Measurements from ENCODE around the gene TOM1L1.

The TOM1L1 gene

DNA sequence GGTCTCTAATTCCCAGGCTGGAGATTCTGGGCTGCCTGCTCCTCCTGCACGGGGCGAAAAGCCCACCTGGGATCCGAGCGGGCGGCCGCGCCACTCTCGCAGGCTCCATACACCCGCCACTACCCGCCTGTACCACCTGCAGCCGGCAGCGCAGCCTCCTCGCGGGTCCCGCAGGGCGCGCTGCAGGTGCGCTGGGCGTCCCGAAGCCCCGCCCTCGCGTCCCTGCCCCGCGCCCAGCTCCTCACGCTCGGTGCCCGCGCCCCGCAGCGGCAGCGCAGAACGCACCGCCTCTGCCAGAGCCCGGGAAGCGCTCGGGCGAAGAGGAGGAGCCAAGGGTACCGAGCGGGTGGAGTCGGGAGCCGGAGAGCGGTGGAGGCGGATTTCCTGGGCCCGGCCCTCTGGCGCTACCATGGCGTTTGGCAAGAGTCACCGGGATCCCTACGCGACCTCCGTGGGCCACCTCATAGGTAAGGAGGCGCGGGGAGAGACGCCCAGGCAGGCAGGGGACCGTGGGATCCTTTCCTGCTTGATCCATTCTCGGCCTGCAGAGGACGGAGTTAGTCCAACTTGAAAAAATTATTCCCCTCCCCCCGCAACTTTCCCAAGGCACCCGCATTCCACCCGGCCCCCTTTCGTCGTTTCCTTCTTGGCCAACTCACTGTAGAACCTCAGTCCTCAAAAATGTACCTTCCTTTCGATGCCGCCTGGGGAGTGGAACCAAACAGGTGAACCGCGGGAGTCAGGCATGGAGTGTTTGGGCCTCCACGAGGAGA, at the start of gene TOM1L1:
TSS of gene TOM1L1 (plus strand) at position 396 of the 773 bp plus-strand sequence. CDS start at position 410, 14 bp downstream.
- TF ChIP-seq, protein P1, sequence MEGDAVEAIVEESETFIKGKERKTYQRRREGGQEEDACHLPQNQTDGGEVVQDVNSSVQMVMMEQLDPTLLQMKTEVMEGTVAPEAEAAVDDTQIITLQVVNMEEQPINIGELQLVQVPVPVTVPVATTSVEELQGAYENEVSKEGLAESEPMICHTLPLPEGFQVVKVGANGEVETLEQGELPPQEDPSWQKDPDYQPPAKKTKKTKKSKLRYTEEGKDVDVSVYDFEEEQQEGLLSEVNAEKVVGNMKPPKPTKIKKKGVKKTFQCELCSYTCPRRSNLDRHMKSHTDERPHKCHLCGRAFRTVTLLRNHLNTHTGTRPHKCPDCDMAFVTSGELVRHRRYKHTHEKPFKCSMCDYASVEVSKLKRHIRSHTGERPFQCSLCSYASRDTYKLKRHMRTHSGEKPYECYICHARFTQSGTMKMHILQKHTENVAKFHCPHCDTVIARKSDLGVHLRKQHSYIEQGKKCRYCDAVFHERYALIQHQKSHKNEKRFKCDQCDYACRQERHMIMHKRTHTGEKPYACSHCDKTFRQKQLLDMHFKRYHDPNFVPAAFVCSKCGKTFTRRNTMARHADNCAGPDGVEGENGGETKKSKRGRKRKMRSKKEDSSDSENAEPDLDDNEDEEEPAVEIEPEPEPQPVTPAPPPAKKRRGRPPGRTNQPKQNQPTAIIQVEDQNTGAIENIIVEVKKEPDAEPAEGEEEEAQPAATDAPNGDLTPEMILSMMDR (IDR thresholded peaks at IDR 0.05; ENCODE audit: low read depth, low read length), result no peak; the same call in 1 of the 2 replicates
- no peak for DNase-seq (ENCODE audit: extremely low read depth, low read depth)

DNA sequence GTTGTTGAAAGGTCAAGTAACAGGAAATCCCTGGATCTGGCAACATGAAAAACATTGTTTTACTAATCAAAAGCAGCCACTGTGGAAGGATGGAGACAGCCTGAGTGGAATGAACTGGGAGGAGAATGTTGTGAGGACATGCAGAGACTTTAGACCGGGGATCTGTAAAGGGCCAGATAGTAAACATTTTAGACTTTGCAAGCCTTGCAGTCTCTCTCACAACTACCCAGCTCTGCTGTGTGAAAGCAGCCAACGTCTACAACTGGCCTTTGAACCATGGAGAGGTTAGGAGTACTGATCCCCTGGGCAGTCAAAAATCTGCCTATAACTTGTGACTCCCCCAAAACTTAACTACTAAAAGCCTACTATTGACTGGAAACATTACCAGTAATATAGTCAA, 41.5 kb upstream of the TOM1L1 start:
- DNase-seq (ENCODE audit: extremely low read depth, low read depth), result no peak
- TF ChIP-seq, protein P1 (IDR thresholded peaks at IDR 0.05; ENCODE audit: low read depth, low read length), result no peak

GRCh38 chr17:54860617-54861470, 39.8 kb upstream of the TOM1L1 start:
- DNase-seq (ENCODE audit: extremely low read depth, low read depth), result no peak
- TF ChIP-seq, protein P1 (IDR thresholded peaks at IDR 0.05; ENCODE audit: low read depth, low read length), result no peak

GRCh38 chr17:54861471-54861983, 39.1 kb upstream of the TOM1L1 start:
- TF ChIP-seq, protein P1 (IDR thresholded peaks at IDR 0.05; ENCODE audit: low read depth, low read length), result no peak
- no peak for DNase-seq (ENCODE audit: extremely low read depth, low read depth)

GRCh38 chr17:54863176-54863575, 37.5 kb upstream of the TOM1L1 start:
- TF ChIP-seq, protein P1 (IDR thresholded peaks at IDR 0.05; ENCODE audit: low read depth, low read length), result no peak
- no peak for DNase-seq (ENCODE audit: extremely low read depth, low read depth)

DNA sequence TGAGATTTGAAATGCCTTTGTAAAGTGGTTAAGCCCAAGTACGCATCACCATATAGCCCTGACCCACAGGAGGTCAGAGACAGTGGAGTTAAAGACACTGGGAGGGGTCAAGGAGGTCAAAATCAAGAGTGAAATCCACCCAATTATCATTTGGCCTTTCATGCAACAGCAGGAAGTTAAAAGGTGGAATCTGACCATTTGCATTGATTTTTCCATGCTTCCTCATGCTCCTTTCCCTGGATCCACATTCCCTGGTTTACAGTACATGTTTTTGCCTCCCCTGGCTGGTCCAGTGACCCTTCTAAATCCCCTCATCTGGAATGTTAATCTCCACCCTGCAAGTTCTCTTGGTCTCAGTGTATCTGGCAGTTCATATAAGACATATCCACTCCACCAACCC, 36.6 kb upstream of the TOM1L1 start:
- TF ChIP-seq, protein P1 (IDR thresholded peaks at IDR 0.05; ENCODE audit: low read depth, low read length), result no peak

More for the DNA sequence above, 36.6 kb upstream of the TOM1L1 start:
- DNase-seq (ENCODE audit: extremely low read depth, low read depth), result no peak
